Measurements from ENCODE around the gene RBFOX2. TPM values are rescaled to one million over a fixed set of nuclear protein-coding genes. Genes with fewer than 3 reads are reported as not detected.

The RBFOX2 gene
- total and polyA plus RNA-seq, 4 donors, result 14.2 to 53.6 (median 25.6) TPM

DNA sequence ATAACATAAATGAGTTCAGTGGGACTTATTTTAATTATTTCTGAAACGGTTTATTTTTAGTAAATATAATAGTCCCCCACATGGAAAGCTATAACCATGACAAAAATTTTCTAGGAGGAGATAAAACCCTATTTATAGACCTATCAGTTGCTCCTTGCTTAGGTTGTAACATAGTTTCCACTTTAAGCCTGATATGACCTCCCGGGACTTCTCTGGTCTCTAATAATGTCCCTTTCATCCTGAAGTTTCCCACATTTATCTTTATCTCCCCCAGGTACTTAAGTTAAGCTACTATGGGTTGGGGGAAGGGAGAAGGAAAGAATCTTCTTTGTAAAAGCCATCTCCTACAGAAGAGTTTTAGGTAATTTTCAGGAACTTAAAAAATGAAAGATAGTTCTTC lies 117.7 kb downstream of the RBFOX2 start (continued):
- TF ChIP-seq, protein P1, sequence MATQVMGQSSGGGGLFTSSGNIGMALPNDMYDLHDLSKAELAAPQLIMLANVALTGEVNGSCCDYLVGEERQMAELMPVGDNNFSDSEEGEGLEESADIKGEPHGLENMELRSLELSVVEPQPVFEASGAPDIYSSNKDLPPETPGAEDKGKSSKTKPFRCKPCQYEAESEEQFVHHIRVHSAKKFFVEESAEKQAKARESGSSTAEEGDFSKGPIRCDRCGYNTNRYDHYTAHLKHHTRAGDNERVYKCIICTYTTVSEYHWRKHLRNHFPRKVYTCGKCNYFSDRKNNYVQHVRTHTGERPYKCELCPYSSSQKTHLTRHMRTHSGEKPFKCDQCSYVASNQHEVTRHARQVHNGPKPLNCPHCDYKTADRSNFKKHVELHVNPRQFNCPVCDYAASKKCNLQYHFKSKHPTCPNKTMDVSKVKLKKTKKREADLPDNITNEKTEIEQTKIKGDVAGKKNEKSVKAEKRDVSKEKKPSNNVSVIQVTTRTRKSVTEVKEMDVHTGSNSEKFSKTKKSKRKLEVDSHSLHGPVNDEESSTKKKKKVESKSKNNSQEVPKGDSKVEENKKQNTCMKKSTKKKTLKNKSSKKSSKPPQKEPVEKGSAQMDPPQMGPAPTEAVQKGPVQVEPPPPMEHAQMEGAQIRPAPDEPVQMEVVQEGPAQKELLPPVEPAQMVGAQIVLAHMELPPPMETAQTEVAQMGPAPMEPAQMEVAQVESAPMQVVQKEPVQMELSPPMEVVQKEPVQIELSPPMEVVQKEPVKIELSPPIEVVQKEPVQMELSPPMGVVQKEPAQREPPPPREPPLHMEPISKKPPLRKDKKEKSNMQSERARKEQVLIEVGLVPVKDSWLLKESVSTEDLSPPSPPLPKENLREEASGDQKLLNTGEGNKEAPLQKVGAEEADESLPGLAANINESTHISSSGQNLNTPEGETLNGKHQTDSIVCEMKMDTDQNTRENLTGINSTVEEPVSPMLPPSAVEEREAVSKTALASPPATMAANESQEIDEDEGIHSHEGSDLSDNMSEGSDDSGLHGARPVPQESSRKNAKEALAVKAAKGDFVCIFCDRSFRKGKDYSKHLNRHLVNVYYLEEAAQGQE (IDR thresholded peaks at IDR 0.05), result no peak
- no peak for TF ChIP-seq YY1 (IDR thresholded peaks at IDR 0.05)

DNA sequence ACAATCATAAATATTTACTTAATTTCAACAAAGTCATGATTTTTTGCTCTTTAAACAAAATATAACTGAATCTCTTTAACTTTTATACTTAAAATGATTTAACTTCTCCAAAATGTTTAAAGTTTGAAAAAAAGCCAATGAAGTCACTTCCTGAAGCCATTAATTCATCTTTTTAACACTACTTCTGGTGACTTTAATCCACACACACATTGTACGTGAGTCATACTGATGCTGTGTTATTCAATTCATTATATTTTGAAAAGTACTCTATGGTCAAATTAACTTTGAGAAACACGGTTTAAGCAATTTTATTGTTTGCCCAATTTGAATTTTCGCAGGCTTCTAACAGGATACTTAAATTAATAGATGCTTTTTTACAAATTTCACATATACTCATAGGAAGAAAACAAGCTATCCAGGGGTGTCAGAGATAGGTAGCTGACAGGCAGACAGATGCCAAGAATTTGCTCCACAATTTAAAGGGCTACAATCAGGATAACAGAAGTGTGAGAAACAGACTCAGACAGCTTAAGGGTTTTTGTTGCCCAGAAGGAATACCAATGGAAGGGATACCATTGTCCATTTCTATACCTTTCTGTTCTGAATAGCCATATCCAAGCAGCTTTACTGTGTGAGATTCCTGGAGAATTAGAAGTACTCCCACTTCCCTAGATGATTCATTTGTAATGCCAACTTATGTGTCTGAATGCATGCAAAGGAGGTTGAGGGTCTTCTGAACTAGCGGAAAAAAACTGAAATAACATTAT lies 118.4 kb downstream of the RBFOX2 start:
- DNase-seq (ENCODE audit: low spot score), result no peak
- H3K4me3 ChIP-seq (ENCODE audit: low read depth in 1 of 3, low read length in 3 of 3), result no peak overlapping the region
- H3K9ac ChIP-seq (ENCODE audit: low read depth in 1 of 2, low read length in 2 of 2), result no peak overlapping the region
- no peaks in the 10 kb centered on the region for H3K9me3 ChIP-seq (ENCODE audit: control insufficient read depth in 4 of 4, low read length in 3 of 4)
- WGBS, result 87% methylated on average over 4 of the region's 4 CpGs
- no peak for TF ChIP-seq GABPA (IDR thresholded peaks at IDR 0.05 in 1 of 2, conservative IDR thresholded peaks at IDR 0.05 in 1 of 2)
- no peak for TF ChIP-seq ATF3 (IDR thresholded peaks at IDR 0.05)
- no peak for TF ChIP-seq FOXA1 (IDR thresholded peaks at IDR 0.05)
- TF ChIP-seq HNF4G (IDR thresholded peaks at IDR 0.05), result no peak
- TF ChIP-seq, protein P2, sequence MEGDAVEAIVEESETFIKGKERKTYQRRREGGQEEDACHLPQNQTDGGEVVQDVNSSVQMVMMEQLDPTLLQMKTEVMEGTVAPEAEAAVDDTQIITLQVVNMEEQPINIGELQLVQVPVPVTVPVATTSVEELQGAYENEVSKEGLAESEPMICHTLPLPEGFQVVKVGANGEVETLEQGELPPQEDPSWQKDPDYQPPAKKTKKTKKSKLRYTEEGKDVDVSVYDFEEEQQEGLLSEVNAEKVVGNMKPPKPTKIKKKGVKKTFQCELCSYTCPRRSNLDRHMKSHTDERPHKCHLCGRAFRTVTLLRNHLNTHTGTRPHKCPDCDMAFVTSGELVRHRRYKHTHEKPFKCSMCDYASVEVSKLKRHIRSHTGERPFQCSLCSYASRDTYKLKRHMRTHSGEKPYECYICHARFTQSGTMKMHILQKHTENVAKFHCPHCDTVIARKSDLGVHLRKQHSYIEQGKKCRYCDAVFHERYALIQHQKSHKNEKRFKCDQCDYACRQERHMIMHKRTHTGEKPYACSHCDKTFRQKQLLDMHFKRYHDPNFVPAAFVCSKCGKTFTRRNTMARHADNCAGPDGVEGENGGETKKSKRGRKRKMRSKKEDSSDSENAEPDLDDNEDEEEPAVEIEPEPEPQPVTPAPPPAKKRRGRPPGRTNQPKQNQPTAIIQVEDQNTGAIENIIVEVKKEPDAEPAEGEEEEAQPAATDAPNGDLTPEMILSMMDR (IDR thresholded peaks at IDR 0.05; ENCODE audit: low read depth, low read length, missing input control), result no peak
- TF ChIP-seq EGR1 (IDR thresholded peaks at IDR 0.05; ENCODE audit: low read depth in 2 of 2), result no peak
- TF ChIP-seq, protein P3, sequence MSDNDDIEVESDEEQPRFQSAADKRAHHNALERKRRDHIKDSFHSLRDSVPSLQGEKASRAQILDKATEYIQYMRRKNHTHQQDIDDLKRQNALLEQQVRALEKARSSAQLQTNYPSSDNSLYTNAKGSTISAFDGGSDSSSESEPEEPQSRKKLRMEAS (IDR thresholded peaks at IDR 0.05), result no peak
- TF ChIP-seq ZBTB33 (IDR thresholded peaks at IDR 0.05), result no peak
- TF ChIP-seq FOXA2 (IDR thresholded peaks at IDR 0.05), result no peak
- TF ChIP-seq YY1 (IDR thresholded peaks at IDR 0.05), result no peak
- TF ChIP-seq, protein P1 (IDR thresholded peaks at IDR 0.05), result no peak
- no peak overlapping the region for H3K27ac ChIP-seq (ENCODE audit: low read depth in 1 of 2, low read length in 2 of 2)
- no peaks in the 10 kb centered on the region for H3K36me3 ChIP-seq (ENCODE audit: control insufficient read depth in 4 of 4, insufficient read depth in 3 of 4, low read depth in 1 of 4, low read length in 3 of 4)
- no peaks in the 10 kb centered on the region for H3K27me3 ChIP-seq (ENCODE audit: control insufficient read depth in 4 of 4, insufficient read depth in 4 of 4, low read length in 3 of 4)
- peaks cover 4 to 29% (median 26%) of the 10 kb centered on the region in 4 donors for H3K4me1 ChIP-seq (ENCODE audit: control insufficient read depth in 4 of 4, insufficient read depth in 4 of 4, low read length in 3 of 4)
